Activated CD4-positive, alpha-beta T cell treated with anti-CD3 and anti-CD28 coated beads for 36 hours (primary cell): ENCODE measurements around the gene GIMAP7. TPM values are rescaled to one million over a fixed set of nuclear protein-coding genes. Genes with fewer than 3 reads are reported as not detected.

Experiments
- ATAC-seq: fragments of 200-7000 bp; cut with Tn5 transposase; one replicate; pipeline ENCODE4 v1.10.0; 2021; ENCODE audit warnings: mild to moderate bottlenecking, moderate library complexity
- CTCF ChIA-PET: fragments of 350-600 bp; sonication (Branson Sonifier 250); formaldehyde crosslinking; loops from one replicate; lab custom pipeline; 2021; ENCODE audit warnings: antibody characterized with exemption; lab: Charles Lee
- POLR2A ChIA-PET: fragments of 350-600 bp; sonication (Branson Sonifier 250); formaldehyde crosslinking; loops from one replicate; lab custom pipeline; 2021; ENCODE audit warnings: antibody characterized with exemption, inconsistent platforms; lab: Charles Lee
- DNase-seq: peaks from one replicate; pipeline ENCODE4 v3.0.0-alpha.2; 2020
- H3K27ac Mint-ChIP-seq: one replicate; pipeline ENCODE4 v1.8.0; 2021; ENCODE audit warnings: mixed read lengths
- H3K27me3 Mint-ChIP-seq: one replicate; pipeline ENCODE4 v1.8.0; 2021; ENCODE audit warnings: mixed read lengths
- H3K36me3 Mint-ChIP-seq: one replicate; pipeline ENCODE4 v1.8.0; 2021; ENCODE audit warnings: low read depth, mixed read lengths
- H3K4me1 Mint-ChIP-seq: one replicate; pipeline ENCODE4 v1.8.0; 2021; ENCODE audit warnings: mixed read lengths
- H3K4me3 Mint-ChIP-seq: one replicate; pipeline ENCODE4 v1.8.0; 2021; ENCODE audit warnings: mild to moderate bottlenecking, moderate library complexity, mixed read lengths
- H3K9me3 Mint-ChIP-seq: one replicate; pipeline ENCODE4 v1.8.0; 2021; ENCODE audit warnings: low read depth, mixed read lengths
- intact Hi-C, 2 experiments: fragments of 100-400 bp; cut with DNase I in 1 of 2; cut with micrococcal nuclease in 1 of 2; formaldehyde crosslinking; loops; one replicate each; pipeline versions ENCODE4 v1.14.2 to v1.15.1; 2022 to 2024; cut with DNase I, micrococcal nuclease
- total RNA-seq, 2 experiments: library from RNA; stranded (reverse); gene quantifications; one replicate each; pipeline ENCODE4 v1.2.3, GENCODE V29; 2021

Gene GIMAP7
- 10 to 100 TPM; 34.5 to 36.9 TPM for total RNA-seq

DNA sequence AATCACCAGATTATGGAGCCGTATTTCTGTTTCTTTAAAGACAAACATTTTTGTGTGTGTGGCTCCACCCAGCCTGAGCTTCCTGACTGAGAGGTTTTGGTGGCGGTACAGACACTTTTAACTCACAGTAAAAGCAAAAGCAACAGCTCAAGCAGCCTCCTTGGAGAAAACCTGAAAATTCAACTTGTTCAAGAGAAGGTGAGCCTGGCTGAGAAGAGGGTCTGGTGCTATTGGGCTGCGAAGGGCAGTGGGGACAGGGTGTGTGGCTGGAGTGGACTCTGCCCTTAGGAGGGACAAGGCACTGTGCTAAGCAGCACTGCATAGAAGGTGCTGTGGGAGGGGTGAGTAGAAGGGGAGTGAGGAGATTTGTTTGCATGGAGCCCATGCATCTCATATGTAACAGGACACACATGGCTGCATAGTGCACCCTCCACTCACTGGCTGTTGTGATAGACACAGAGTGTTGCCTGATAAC lies at the start of gene GIMAP7:
Gene GIMAP7, plus strand, starts transcription at position 125 of the 475 bp plus-strand sequence. CDS start 5,103 bp downstream, outside the sequence.
- Mint-ChIP-seq H3K4me1 (peaks cover 48% of the 10 kb centered on the region), H3K36me3 (peaks cover 15% of the 10 kb centered on the region), H3K4me3 (peak within 1 kb of the TSS; percentile 96), H3K27ac (peak within 1 kb of the TSS; percentile 99), H3K9me3 (peaks cover 14% of the 10 kb centered on the region), H3K27me3 (no peaks in the 10 kb centered on the region)
- CTCF ChIA-PET = interaction anchor here (0.6 to 3.1 kb wide), 13 partner anchors 10 to 514 kb away, joined by 3 to 25 read pairs (median 4); partner anchors contain the start of gene GIMAP8
- DNase-seq (peak; percentile 73), ATAC-seq (peak; percentile 81)
- POLR2A ChIA-PET = interaction anchor here (1.1 to 1.9 kb wide), 3 partner anchors 10 to 201 kb away, joined by 4 to 13 read pairs (median 4); no protein-coding TSS in a partner anchor
- intact Hi-C loops = loop anchor here (1.0 to 10.0 kb wide), 8 partner anchors 32 to 570 kb away; partner anchors contain the start of genes AGAP3 (in 1 of the 2), FASTK (in 1 of the 2), GIMAP5 (in 1 of the 2) and GIMAP8 (in 1 of the 2)

DNA sequence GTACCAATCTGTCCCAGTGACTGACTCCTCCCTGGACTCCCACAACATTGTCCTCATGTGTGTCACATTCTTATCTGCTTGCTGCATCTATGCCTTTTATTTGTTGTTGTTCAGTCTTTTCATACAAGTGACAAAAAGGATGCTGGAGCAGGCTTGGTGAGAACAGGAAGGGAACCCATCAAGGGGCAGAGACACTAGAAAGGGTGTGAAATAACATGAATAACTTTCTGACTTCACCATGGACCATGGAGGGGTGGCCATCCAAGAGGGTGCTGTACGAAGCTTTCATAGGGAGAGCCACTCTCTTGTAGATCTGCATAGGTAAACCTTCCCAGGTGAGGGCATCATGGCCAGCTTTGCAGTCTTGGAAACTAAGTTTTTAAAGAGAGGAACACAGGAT lies 49.7 kb upstream of the GIMAP7 start:
- Mint-ChIP-seq H3K27ac (peak overlapping the region; percentile 26), H3K27me3 (no peaks in the 10 kb centered on the region), H3K9me3 (peaks cover 28% of the 10 kb centered on the region), H3K36me3 (peaks cover 65% of the 10 kb centered on the region), H3K4me1 (peaks cover 69% of the 10 kb centered on the region), H3K4me3 (no peak overlapping the region)
- ChIA-PET CTCF (interaction anchor here (0.8 to 1.4 kb wide), 3 partner anchors 9 to 22 kb away, joined by 3 to 4 read pairs (median 3); no protein-coding TSS in a partner anchor), POLR2A (no interaction called here)
- no peak for ATAC-seq
- no peak for DNase-seq
- intact Hi-C loops = loop anchor here in 1 of 2 experiments (1.0 kb wide), 1 partner anchor 8 kb away; no protein-coding TSS in a partner anchor

DNA sequence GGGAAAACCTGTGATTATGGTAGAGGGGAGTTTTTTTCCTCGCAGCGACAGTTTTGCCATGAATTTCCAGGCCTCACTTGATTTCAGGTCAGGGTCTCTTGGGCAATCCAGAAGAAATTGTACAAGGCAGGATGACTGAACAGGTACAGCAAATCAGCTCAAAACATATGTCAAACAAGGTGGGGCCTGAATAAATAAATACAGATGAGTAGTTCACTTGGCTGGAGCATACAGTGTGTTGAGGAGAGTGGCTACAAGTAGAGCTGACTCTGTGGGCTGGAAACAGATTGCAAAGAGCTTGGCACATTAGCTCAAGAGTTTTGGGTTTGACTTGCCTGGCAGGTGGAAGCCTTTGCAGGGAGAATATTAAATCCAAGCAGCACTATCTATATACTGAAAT lies 49.3 kb upstream of the GIMAP7 start:
- Mint-ChIP-seq H3K36me3 (peaks cover 62% of the 10 kb centered on the region), H3K9me3 (peaks cover 24% of the 10 kb centered on the region), H3K27ac (peak overlapping the region; percentile 26), H3K4me1 (peaks cover 68% of the 10 kb centered on the region), H3K4me3 (no peak overlapping the region), H3K27me3 (no peaks in the 10 kb centered on the region)
- no peak for DNase-seq
- CTCF ChIA-PET = interaction anchor here (0.6 to 1.7 kb wide), 5 partner anchors 9 to 44 kb away, joined by 3 to 6 read pairs (median 3); no protein-coding TSS in a partner anchor
- ATAC-seq = no peak
- POLR2A ChIA-PET = no interaction called here
- intact Hi-C loops = loop anchor here in 1 of 2 experiments (1.0 kb wide), 1 partner anchor 8 kb away; no protein-coding TSS in a partner anchor

DNA sequence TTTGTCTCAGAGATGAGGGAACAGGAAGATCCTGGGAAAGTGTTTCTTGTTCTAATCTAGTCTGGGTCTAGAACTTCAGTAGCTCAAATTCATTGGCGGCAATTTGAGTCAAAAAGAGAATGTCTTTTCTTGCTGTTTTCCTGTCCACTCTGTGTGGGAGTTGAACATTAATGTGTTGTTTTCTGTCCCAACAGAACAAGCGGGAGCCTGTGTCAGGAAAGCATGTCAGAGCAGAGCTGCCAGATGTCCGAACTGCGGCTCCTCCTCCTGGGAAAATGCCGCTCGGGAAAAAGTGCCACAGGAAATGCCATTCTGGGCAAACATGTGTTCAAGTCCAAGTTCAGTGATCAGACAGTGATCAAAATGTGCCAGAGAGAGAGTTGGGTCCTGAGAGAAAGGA lies 48.2 kb upstream of the GIMAP7 start:
- ATAC-seq (no peak), DNase-seq (no peak)
- Mint-ChIP-seq H3K27ac (no peak overlapping the region), H3K36me3 (peaks cover 58% of the 10 kb centered on the region), H3K4me1 (peaks cover 69% of the 10 kb centered on the region), H3K4me3 (no peak overlapping the region), H3K9me3 (peaks cover 18% of the 10 kb centered on the region), H3K27me3 (no peaks in the 10 kb centered on the region)
- POLR2A ChIA-PET = no interaction called here
- CTCF ChIA-PET = interaction anchor here (0.5 to 1.7 kb wide), 7 partner anchors 9 to 289 kb away, joined by 3 to 6 read pairs (median 4); no protein-coding TSS in a partner anchor
- intact Hi-C loops = no loop called here

DNA sequence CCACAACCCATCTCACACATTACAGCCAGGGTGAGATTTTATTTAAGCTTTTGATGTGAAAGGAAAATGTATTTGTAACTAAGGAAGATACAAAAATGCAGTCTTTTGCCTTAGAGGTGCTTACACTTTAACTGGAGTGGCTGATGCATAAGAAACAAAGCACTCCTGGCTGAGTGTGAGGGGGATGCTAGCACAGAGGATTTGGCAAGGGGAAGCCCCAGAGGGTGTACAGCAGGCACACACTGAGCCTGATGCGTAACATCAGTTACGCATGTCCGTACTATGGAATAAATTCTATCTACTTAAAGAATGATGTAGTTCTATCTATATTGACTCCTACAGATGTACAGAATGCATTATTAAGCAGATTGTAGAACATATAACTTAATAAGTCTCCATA lies 46.4 kb upstream of the GIMAP7 start:
- H3K27me3 Mint-ChIP-seq = no peaks in the 10 kb centered on the region
- intact Hi-C loops = no loop called here
- CTCF ChIA-PET = interaction anchor here (1.0 to 1.7 kb wide), 2 partner anchors 17 to 19 kb away, joined by 3 to 4 read pairs; partner anchors contain the start of gene GIMAP8
- POLR2A ChIA-PET = interaction anchor here (0.6 kb wide), 1 partner anchor 170 kb away, joined by 3 read pairs; no protein-coding TSS in a partner anchor
- ATAC-seq = peak; percentile 88
- no peak overlapping the region for H3K4me3 Mint-ChIP-seq
- peaks cover 4% of the 10 kb centered on the region for H3K9me3 Mint-ChIP-seq
- peak overlapping the region; percentile 82 for H3K27ac Mint-ChIP-seq
- DNase-seq = no peak
- H3K36me3 Mint-ChIP-seq = peaks cover 52% of the 10 kb centered on the region
- peaks cover 78% of the 10 kb centered on the region for H3K4me1 Mint-ChIP-seq

- Mint-ChIP-seq H3K9me3 (peaks cover 2% of the 10 kb centered on the region), H3K27me3 (no peaks in the 10 kb centered on the region), H3K27ac (peak overlapping the region; percentile 23), H3K4me1 (peaks cover 73% of the 10 kb centered on the region), H3K4me3 (no peak overlapping the region), H3K36me3 (peaks cover 62% of the 10 kb centered on the region)
- ATAC-seq = no peak
- DNase-seq = no peak
- POLR2A ChIA-PET = no interaction called here
- intact Hi-C loops = no loop called here
- CTCF ChIA-PET = interaction anchor here (0.6 kb wide), 1 partner anchor 251 kb away, joined by 3 read pairs; no protein-coding TSS in a partner anchor
These were observed 42.8 kb upstream of the GIMAP7 start for GRCh38 chr7:150471886-150472285.

DNA sequence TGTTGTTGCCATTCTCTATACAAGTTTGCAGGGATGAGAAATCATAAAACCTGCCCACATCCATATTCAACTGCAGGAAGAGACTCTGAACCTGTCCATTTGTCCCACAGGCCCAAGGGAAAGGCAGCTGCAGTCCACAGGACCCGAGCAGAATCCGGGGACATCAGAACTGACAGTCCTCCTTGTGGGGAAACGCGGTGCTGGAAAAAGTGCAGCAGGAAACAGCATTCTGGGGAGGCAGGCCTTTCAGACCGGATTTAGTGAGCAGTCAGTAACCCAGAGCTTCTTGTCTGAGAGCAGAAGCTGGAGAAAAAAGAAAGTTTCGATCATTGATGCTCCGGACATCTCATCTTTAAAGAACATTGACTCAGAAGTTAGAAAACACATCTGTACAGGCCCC lies 40.8 kb upstream of the GIMAP7 start:
- peaks cover 2% of the 10 kb centered on the region for H3K9me3 Mint-ChIP-seq
- POLR2A ChIA-PET = no interaction called here
- peaks cover 75% of the 10 kb centered on the region for H3K4me1 Mint-ChIP-seq
- CTCF ChIA-PET = interaction anchor here (1.5 to 1.8 kb wide), 3 partner anchors 9 to 42 kb away, joined by 4 to 5 read pairs (median 4); no protein-coding TSS in a partner anchor
- peaks cover 67% of the 10 kb centered on the region for H3K36me3 Mint-ChIP-seq
- intact Hi-C loops = loop anchor here in 1 of 2 experiments (1.0 kb wide), 1 partner anchor 9 kb away; no protein-coding TSS in a partner anchor
- no peak overlapping the region for H3K4me3 Mint-ChIP-seq
- DNase-seq (no peak), ATAC-seq (no peak)
- H3K27ac Mint-ChIP-seq = peak overlapping the region; percentile 32
- H3K27me3 Mint-ChIP-seq = no peaks in the 10 kb centered on the region

DNA sequence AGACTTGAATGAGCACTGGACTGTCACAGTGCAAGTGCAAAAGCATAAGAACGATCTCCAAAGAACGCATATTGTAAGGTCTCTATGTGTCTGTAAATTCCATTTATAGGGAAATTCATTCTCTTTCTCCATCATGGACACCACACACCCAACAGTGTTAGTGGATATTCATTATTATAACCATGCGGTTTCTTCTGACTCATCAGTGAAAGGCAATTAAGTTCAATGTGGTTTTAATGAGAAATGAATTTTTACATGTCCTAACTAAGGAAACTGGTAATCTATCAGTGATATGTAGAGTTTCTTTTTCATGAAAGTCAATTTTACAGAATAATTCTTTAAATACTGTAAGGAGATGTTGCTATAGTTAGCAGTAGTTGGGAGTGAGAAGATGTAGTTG lies 38.4 kb upstream of the GIMAP7 start:
- peak; percentile 42 for ATAC-seq

DNA sequence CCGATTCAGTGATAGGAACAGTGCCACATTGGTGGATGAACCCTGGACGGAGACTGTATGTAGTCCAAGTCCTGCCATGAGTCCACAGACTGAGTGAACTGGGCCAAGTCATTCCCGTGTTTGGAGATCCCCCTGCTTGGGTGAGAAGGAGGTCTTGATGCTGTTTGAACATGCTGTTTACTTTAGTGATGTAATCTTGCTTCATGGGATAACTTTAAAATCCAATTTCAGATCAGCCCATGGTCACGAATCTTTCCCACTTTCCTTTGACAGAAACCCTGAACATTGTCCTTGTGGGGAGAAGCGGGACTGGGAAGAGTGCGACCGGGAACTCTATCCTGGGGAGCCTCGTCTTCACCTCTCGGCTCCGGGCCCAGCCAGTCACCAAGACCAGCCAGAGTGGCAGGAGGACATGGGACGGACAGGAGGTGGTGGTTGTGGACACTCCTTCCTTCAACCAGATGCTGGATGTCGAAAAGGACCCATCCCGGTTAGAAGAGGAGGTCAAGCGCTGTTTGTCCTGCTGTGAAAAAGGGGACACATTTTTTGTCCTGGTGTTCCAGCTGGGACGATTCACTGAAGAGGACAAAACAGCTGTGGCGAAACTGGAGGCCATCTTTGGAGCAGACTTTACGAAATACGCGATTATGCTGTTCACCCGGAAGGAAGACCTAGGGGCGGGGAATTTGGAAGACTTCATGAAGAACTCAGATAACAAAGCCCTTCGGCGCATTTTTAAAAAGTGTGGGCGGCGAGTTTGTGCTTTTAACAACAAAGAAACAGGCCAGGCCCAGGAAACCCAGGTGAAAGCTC lies 37.6 kb upstream of the GIMAP7 start:
- no peak for ATAC-seq
- no peaks in the 10 kb centered on the region for H3K27me3 Mint-ChIP-seq
- H3K4me3 Mint-ChIP-seq = peak overlapping the region; percentile 42
- peaks cover 2% of the 10 kb centered on the region for H3K9me3 Mint-ChIP-seq
- DNase-seq = peak; percentile 61
- ChIA-PET CTCF (interaction anchor here (0.6 to 1.7 kb wide), 3 partner anchors 26 to 145 kb away, joined by 3 to 5 read pairs (median 5); partner anchors contain the start of gene GIMAP8), POLR2A (interaction anchor here (1.1 kb wide), 2 partner anchors 71 to 278 kb away, joined by 3 to 5 read pairs; no protein-coding TSS in a partner anchor)
- H3K4me1 Mint-ChIP-seq = peaks cover 88% of the 10 kb centered on the region
- intact Hi-C loops = no loop called here
- H3K36me3 Mint-ChIP-seq = peaks cover 52% of the 10 kb centered on the region
- H3K27ac Mint-ChIP-seq = peak overlapping the region; percentile 98

More for the DNA sequence above, 38.4 kb upstream of the GIMAP7 start:
- H3K4me3 Mint-ChIP-seq = peak overlapping the region; percentile 42
- no peak for DNase-seq
- peaks cover 83% of the 10 kb centered on the region for H3K4me1 Mint-ChIP-seq
- ChIA-PET POLR2A (interaction anchor here (0.9 kb wide), 1 partner anchor 25 kb away, joined by 3 read pairs; no protein-coding TSS in a partner anchor), CTCF (interaction anchor here (0.9 to 1.7 kb wide), 3 partner anchors 9 to 25 kb away, joined by 3 to 5 read pairs (median 3); partner anchors contain the start of gene GIMAP8)
- intact Hi-C loops = no loop called here
- peak overlapping the region; percentile 98 for H3K27ac Mint-ChIP-seq
- H3K36me3 Mint-ChIP-seq = peaks cover 55% of the 10 kb centered on the region
- peaks cover 2% of the 10 kb centered on the region for H3K9me3 Mint-ChIP-seq
- no peaks in the 10 kb centered on the region for H3K27me3 Mint-ChIP-seq

DNA sequence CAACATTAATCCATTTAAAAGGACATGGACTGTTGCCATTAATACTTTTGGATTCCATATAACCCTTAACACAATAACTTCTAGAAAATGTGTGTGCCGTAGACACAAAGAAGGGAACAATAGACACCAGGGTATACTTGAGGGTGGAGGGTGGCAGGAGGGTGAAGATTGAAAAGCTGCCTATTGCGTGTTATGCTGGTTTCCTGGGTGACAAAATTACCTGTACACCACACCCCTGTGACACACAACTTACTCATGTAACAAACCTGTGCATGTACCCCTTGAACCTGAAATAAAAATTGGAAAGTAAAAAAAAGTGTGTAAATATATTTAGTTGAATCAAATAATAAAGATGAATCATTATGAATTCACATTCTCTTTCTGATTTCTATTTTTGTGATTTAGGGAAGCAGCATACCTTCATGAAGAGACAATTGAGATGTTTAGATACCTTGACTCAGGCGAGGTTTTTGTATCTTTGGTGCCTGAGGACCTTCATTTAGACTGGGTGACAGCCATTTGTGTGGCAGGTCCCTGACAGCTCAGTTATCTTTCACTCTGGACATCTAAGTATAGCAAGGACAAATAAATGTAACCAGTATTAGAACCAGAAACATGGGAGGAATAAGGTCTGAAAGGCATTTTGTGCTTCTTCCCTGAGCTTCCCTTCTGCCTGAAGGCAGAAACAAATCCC lies 35.5 kb upstream of the GIMAP7 start:
- Mint-ChIP-seq H3K4me1 (peaks cover 92% of the 10 kb centered on the region), H3K9me3 (peaks cover 2% of the 10 kb centered on the region), H3K27me3 (no peaks in the 10 kb centered on the region), H3K36me3 (peaks cover 42% of the 10 kb centered on the region), H3K4me3 (peak overlapping the region; percentile 13), H3K27ac (peak overlapping the region; percentile 84)
- ChIA-PET POLR2A (interaction anchor here (0.6 kb wide), 1 partner anchor 277 kb away, joined by 3 read pairs; no protein-coding TSS in a partner anchor), CTCF (interaction anchor here (0.6 kb wide), 1 partner anchor 251 kb away, joined by 4 read pairs; no protein-coding TSS in a partner anchor)
- DNase-seq (no peak), ATAC-seq (peak; percentile 45)
- intact Hi-C loops = no loop called here
